K562 (cell line): ENCODE results near the gene FLOT2. TPM values are rescaled to one million over a fixed set of nuclear protein-coding genes. Genes with fewer than 3 reads are reported as not detected.
A peak's percentile ranks its signal among the peaks of the same experiment; 100 is the strongest.

ENCODE experiments used
- CCNT2 ChIP-seq: IDR thresholded peaks from 2 replicates; pipeline ENCODE4 v1.6.1; 2011; ENCODE audit warnings: borderline replicate concordance, low read depth, mild to moderate bottlenecking, moderate library complexity, mixed read lengths, low read length; ENCODE audit not compliant: insufficient read length; ENCODE audit errors: extremely low read depth
- HDAC8 ChIP-seq: fragments of 450-650 bp; IDR thresholded peaks from 2 replicates; pipeline ENCODE4 v1.6.1; 2016; ENCODE audit warnings: mild to moderate bottlenecking, missing genetic modification characterization, moderate library complexity, missing compliant biosample characterization
- PML ChIP-seq: IDR thresholded peaks from 2 replicates; pipeline ENCODE4 v1.6.1; 2012; ENCODE audit warnings: low read length, inconsistent platforms
- RNF2 ChIP-seq: sonication (generic); IDR thresholded peaks from 2 replicates; pipeline ENCODE4 v1.6.1; 2016
- SLC30A9 ChIP-seq: fragments of 250-450 bp; sonication (Bioruptor Pico); IDR thresholded peaks from 2 replicates; pipeline ENCODE4 v1.8.0; 2022; ENCODE audit warnings: mild to moderate bottlenecking, moderate library complexity
- THRAP3 ChIP-seq: fragments of 450-650 bp; IDR thresholded peaks from 2 replicates; pipeline ENCODE4 v1.6.1; 2016; ENCODE audit warnings: mild to moderate bottlenecking, inconsistent platforms, borderline replicate concordance
- TRIM28 ChIP-seq: fragments of 450-650 bp; IDR thresholded peaks from 2 replicates; pipeline ENCODE4 v1.6.1; 2017
- XRCC4 ChIP-seq: IDR thresholded peaks from one replicate; pipeline ENCODE4 v1.6.1; 2011; ENCODE audit not compliant: insufficient read depth, insufficient read length; ENCODE audit errors: extremely low read depth
- ZNF3 ChIP-seq: fragments of 250-450 bp; sonication (Bioruptor Pico); IDR thresholded peaks from 2 replicates; pipeline ENCODE4 v1.5.0; 2021; ENCODE audit warnings: mild to moderate bottlenecking, moderate library complexity
- ZNF384 ChIP-seq: IDR thresholded peaks from 2 replicates; pipeline ENCODE4 v1.6.1; 2012; ENCODE audit warnings: low read depth, low read length, improper control_type of control experiment
- polyA plus RNA-seq, 8 experiments: library from polyadenylated mRNA; depleted of rRNA in 4 of 8; stranded (reverse) in 5 of 8; unstranded in 3 of 8; fragments of >200 nt; fragmentation: Nextera tagmentation in 2 of 8; fragmentation: Illumina TruSeq in 1 of 8; extraction: Ambion mirVana in 2 of 8; extraction: Trizol in 1 of 8; gene quantifications; 2 replicates each; pipeline versions ENCODE4 v1.2.1 to v1.2.3, GENCODE V29; 2011 to 2014; ENCODE audit warnings: inconsistent platforms in 1 of 8, missing spikeins in 1 of 8
- total RNA-seq, 7 experiments: library from RNA; depleted of rRNA in 6 of 7; stranded (reverse); fragments of >200 nt in 6 of 7; fragmentation: Illumina TruSeq in 2 of 7; extraction: Trizol in 2 of 7; gene quantifications; 2 replicates each; pipeline versions ENCODE4 v1.2.1 to v1.2.3, GENCODE V29; 2011 to 2021; ENCODE audit warnings: low replicate concordance in 1 of 7
- TF ChIP-seq, protein P1 (sequence below): fragments of 250-450 bp; sonication (Bioruptor Pico); IDR thresholded peaks from 2 replicates; pipeline ENCODE4 v1.4.0; 2020
- TF ChIP-seq, protein P2 (sequence below): fragments of 250-450 bp; sonication (Bioruptor Pico); IDR thresholded peaks from 2 replicates; pipeline ENCODE4 v1.9.0; 2021; ENCODE audit warnings: mild to moderate bottlenecking
- TF ChIP-seq, protein P3 (sequence below): fragments of 450-650 bp; formaldehyde crosslinking; IDR thresholded peaks from 2 replicates; pipeline ENCODE4 v1.4.0; 2020; ENCODE audit warnings: mild to moderate bottlenecking, moderate library complexity
- TF ChIP-seq, protein P4 (sequence below): fragments of 450-650 bp; formaldehyde crosslinking; IDR thresholded peaks from 2 replicates; pipeline ENCODE4 v1.4.0; 2022; ENCODE audit warnings: mild to moderate bottlenecking, moderate library complexity
- TF ChIP-seq, protein P5 (sequence below): fragments of 250-450 bp; sonication (Bioruptor Pico); IDR thresholded peaks from 2 replicates; pipeline ENCODE4 v1.4.0; 2020; ENCODE audit warnings: mild to moderate bottlenecking, moderate library complexity
- TF ChIP-seq, protein P6 (sequence below): conservative IDR thresholded peaks from 2 replicates; pipeline ENCODE4 v1.6.1; 2011; ENCODE audit warnings: low read depth, mild to moderate bottlenecking, low read length; ENCODE audit not compliant: control insufficient read depth

Gene FLOT2
- total and polyA plus RNA-seq, 9 of the 15 experiments (the other 6 are each of a cell fraction or from before 2014, with no cell fraction given), result 17.5 to 138 (median 41.7) TPM

DNA sequence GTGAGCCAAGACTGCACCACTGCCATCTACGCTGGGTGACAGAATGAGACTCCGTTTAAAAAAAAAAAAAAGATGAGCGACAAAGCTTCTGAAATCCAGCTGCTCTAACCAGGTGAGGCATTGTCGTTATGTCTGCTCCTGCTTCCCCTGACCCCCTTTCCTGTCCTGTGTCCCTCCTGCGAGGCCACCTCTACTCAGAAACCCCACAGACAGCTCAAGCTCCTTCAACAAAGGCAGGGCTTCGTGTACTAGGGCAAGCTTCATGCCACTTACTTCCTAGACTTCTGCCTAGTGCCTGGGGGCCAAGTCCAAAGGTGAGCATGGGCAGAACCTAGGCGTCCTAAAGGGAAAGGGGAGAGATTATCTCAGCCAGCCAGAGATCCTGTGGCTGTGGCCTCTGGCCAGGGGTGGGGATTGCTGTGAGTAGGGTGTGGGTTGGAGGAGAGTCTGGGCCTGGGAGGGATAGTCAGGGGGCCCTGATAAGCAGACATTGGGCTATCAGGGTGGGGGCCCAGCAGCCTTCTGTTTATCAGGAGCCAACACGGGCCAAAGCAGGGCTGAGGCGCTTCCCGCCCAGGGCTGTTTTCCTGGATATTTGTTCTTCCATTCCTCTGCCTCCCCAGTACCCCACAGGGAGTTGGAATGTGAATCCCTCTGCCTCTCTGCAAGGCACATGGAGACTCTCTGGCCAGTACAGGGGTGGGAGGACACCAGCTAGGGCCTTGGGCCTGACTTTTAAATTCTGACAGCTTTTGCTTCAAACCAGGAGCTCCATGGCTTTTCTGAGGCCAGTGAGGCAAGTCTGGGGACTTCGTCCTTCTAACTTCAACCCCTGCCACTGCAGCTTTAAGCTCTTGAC, 32.3 kb downstream of the FLOT2 start (continued):
- TF ChIP-seq, protein P1, sequence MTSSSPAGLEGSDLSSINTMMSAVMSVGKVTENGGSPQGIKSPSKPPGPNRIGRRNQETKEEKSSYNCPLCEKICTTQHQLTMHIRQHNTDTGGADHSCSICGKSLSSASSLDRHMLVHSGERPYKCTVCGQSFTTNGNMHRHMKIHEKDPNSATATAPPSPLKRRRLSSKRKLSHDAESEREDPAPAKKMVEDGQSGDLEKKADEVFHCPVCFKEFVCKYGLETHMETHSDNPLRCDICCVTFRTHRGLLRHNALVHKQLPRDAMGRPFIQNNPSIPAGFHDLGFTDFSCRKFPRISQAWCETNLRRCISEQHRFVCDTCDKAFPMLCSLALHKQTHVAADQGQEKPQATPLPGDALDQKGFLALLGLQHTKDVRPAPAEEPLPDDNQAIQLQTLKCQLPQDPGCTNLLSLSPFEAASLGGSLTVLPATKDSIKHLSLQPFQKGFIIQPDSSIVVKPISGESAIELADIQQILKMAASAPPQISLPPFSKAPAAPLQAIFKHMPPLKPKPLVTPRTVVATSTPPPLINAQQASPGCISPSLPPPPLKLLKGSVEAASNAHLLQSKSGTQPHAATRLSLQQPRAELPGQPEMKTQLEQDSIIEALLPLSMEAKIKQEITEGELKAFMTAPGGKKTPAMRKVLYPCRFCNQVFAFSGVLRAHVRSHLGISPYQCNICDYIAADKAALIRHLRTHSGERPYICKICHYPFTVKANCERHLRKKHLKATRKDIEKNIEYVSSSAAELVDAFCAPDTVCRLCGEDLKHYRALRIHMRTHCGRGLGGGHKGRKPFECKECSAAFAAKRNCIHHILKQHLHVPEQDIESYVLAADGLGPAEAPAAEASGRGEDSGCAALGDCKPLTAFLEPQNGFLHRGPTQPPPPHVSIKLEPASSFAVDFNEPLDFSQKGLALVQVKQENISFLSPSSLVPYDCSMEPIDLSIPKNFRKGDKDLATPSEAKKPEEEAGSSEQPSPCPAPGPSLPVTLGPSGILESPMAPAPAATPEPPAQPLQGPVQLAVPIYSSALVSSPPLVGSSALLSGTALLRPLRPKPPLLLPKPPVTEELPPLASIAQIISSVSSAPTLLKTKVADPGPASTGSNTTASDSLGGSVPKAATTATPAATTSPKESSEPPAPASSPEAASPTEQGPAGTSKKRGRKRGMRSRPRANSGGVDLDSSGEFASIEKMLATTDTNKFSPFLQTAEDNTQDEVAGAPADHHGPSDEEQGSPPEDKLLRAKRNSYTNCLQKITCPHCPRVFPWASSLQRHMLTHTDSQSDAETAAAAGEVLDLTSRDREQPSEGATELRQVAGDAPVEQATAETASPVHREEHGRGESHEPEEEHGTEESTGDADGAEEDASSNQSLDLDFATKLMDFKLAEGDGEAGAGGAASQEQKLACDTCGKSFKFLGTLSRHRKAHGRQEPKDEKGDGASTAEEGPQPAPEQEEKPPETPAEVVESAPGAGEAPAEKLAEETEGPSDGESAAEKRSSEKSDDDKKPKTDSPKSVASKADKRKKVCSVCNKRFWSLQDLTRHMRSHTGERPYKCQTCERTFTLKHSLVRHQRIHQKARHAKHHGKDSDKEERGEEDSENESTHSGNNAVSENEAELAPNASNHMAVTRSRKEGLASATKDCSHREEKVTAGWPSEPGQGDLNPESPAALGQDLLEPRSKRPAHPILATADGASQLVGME (CRISPR knock-in tag), result 0 out of 2 replicates have a peak, but pooled peaks have one; percentile 31
- no peak for TF ChIP-seq XRCC4
- no peak for TF ChIP-seq ZNF3 (CRISPR knock-in tag)
- no peak for TF ChIP-seq THRAP3
- TF ChIP-seq RNF2, result peak; percentile 96
- no peak for TF ChIP-seq HDAC8 (tag)
- TF ChIP-seq, protein P2, sequence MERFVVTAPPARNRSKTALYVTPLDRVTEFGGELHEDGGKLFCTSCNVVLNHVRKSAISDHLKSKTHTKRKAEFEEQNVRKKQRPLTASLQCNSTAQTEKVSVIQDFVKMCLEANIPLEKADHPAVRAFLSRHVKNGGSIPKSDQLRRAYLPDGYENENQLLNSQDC (CRISPR knock-in tag), result no peak
- no peak for TF ChIP-seq SLC30A9
- TF ChIP-seq PML, result peak; percentile 99
- TF ChIP-seq, protein P3, sequence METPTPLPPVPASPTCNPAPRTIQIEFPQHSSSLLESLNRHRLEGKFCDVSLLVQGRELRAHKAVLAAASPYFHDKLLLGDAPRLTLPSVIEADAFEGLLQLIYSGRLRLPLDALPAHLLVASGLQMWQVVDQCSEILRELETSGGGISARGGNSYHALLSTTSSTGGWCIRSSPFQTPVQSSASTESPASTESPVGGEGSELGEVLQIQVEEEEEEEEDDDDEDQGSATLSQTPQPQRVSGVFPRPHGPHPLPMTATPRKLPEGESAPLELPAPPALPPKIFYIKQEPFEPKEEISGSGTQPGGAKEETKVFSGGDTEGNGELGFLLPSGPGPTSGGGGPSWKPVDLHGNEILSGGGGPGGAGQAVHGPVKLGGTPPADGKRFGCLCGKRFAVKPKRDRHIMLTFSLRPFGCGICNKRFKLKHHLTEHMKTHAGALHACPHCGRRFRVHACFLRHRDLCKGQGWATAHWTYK (CRISPR knock-in tag), result peak; percentile 94; the same call in 1 of the 2 replicates
- TF ChIP-seq, protein P4, sequence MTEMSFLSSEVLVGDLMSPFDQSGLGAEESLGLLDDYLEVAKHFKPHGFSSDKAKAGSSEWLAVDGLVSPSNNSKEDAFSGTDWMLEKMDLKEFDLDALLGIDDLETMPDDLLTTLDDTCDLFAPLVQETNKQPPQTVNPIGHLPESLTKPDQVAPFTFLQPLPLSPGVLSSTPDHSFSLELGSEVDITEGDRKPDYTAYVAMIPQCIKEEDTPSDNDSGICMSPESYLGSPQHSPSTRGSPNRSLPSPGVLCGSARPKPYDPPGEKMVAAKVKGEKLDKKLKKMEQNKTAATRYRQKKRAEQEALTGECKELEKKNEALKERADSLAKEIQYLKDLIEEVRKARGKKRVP, result peak; percentile 74; the same call in 1 of the 2 replicates
- peak; percentile 47; the same call in 1 of the 2 replicates for TF ChIP-seq TRIM28
- TF ChIP-seq, protein P5, sequence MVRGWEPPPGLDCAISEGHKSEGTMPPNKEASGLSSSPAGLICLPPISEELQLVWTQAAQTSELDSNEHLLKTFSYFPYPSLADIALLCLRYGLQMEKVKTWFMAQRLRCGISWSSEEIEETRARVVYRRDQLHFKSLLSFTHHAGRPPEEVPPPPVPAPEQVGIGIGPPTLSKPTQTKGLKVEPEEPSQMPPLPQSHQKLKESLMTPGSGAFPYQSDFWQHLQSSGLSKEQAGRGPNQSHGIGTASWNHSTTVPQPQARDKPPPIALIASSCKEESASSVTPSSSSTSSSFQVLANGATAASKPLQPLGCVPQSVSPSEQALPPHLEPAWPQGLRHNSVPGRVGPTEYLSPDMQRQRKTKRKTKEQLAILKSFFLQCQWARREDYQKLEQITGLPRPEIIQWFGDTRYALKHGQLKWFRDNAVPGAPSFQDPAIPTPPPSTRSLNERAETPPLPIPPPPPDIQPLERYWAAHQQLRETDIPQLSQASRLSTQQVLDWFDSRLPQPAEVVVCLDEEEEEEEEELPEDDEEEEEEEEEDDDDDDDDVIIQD (CRISPR knock-in tag), result no peak
- TF ChIP-seq ZNF384, result peak; percentile 54
- TF ChIP-seq, protein P6, sequence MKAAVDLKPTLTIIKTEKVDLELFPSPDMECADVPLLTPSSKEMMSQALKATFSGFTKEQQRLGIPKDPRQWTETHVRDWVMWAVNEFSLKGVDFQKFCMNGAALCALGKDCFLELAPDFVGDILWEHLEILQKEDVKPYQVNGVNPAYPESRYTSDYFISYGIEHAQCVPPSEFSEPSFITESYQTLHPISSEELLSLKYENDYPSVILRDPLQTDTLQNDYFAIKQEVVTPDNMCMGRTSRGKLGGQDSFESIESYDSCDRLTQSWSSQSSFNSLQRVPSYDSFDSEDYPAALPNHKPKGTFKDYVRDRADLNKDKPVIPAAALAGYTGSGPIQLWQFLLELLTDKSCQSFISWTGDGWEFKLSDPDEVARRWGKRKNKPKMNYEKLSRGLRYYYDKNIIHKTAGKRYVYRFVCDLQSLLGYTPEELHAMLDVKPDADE, result peak; percentile 98
- peak; percentile 100 for TF ChIP-seq CCNT2
